Activated naive CD4-positive, alpha-beta T cell (primary cell): ENCODE data around the gene HPS3.
"Not testable (repeated sequence)": the region's sequence is repeated elsewhere in the genome, so short reads cannot be mapped to it uniquely, and the experiment has no call there.

Experiments
- DNase-seq, 4 experiments: peaks; one replicate each; lab custom pipeline; 2025; lab: John Stamatoyannopoulos, UW

Gene HPS3

DNA sequence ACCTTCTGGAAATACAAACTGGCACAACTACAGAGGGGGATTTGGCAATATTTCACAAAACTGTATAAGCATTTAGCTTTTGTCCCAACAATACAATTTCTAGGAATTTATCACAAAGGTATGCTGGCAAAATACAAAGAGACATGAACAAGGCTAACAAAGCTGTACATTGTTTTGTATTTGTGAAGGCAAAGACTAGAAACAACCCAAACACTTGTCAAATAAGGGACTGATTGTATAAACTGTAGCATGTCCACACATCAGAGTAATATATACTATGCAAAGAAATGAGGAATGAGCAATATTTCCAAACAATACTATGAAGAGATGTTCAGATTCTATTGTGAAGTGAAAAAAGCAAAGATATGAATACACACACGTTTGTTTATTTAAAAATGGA, 65.8 kb downstream of the HPS3 start:
- DNase-seq: no peak

DNA sequence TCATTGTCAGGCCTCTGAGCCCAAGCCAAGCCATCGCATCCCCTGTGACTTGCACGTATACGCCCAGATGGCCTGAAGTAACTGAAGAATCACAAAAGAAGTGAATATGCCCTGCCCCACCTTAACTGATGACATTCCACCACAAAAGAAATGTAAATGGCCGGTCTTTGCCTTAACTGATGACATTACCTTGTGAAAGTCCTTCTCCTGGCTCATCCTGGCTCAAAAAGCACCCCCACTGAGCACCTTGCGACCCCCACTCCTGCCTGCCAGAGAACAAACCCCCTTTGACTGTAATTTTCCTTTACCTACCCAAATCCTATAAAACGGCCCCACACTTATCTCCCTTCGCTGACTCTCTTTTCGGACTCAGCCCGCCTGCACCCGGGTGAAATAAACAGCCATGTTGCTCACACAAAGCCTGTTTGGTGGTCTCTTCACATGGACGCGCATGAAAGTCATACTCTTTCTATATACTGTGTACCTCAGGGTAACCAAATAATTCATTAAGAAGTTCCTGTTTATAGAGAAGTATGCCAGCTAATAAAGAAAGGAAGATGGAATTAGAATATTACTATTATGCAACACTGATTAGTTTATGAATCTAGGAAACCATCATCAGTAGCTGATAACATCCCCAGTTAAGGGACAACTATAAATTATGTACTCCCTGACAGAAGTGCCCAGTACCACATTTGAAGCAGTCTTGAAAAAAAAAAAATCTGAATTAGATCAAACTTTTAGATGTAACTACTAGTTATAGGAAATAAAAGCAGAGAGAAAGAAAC, 67.6 kb downstream of the HPS3 start:
- DNase-seq: not testable (repeated sequence)

DNA sequence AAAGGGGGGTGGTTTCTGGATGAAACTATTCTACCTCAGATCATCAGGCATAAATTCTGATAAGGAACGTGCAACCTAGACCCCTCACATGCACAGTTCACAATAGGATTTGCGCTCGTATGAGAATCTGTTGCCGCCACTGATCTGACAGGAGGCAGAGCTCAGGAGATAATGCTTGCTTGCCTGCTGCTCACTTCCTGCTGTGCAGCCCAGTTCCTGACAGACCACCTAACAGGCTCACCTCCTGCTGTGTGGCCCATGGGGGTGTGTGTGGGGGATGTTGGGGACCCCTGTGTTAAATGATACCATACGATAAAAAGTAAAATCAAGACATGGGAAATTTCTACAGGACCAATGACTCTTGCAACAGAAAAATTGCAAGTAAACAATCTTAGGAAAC, 68.2 kb downstream of the HPS3 start:
- DNase-seq: no peak

DNA sequence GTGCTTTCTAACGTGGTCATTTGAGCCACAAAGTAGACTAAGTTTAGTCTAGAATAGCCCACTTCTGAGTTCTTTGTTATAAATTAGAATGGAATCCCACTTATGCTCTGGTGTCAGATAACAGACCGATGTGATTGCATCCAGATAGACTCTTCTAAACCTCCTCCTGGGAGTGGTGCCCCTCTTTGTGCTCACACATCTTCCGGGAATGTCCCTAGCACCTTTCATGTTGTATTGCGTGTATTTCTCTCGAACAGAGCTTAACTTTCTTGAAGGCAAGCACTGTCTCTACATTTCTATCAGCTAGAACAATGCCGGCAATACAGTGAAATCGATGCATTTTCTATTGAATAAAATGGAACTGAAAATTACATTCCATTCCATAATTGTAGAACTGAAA, 69.2 kb downstream of the HPS3 start:
- no peak for DNase-seq

DNA sequence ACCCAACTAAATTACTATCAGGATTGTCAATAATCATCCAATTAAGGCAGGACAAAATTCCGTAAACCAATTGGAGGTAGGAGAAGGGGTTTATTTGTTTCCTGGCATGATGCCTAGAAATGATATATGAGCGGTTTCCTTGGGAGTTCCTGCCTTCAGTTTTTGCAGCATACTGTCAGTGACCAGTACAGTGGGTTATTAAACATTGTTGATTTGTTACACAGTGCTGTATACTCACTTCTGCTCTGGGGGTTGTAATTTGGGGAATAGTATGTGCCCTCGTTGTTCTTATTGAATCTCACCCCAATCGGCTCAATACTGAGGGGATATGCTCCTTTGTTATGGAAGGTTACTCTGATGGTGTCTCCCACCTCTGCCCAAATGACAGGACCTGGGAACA, 70.0 kb downstream of the HPS3 start:
- no peak for DNase-seq

DNA sequence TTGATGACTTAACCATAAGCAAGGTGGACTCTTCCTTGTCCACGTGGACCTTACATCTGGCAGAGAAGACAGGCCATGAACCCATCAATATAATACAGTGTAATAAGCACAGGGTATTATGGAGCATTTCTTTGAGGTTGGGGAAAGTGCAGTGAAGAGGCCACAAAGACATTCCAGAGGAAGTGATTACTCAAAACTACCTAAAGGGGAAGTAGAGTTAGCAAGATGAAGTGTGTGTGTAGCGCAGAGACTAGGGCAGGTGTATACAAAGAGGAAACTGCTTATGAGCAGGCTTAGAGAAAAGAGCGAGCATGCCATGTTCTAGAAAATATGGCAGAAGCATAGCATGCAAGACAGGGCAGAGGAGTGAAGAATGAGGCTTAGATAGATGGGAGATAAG, 74.3 kb downstream of the HPS3 start:
- DNase-seq: no peak

DNA sequence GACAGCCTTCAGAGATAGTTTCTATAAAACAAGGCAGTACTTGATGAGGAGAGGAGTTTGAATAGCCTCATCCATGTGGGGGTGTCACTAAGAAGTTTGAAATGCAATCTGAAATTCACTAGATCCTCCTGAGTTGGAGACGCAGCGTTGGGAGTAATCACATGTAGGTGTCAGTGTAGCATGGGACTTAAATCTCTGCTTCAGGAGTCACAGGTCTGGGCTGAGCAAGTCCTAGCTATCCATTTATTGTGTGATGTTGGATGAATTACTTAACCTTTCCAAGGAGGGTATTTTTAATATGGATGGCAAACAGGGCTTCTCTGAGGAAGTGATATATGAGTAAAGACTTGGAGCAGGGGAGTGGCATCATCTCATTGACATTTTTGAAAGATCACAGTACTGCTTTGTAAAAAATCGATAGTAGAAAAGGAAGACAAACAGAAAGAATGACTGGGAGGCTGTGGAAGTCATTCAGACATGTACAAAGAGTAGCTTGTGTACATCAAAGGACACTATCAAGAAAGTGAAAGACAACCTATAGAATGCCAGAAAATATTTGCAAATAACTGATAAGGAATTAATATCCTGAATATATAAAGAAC, 75.1 kb downstream of the HPS3 start:
- no peak for DNase-seq

DNA sequence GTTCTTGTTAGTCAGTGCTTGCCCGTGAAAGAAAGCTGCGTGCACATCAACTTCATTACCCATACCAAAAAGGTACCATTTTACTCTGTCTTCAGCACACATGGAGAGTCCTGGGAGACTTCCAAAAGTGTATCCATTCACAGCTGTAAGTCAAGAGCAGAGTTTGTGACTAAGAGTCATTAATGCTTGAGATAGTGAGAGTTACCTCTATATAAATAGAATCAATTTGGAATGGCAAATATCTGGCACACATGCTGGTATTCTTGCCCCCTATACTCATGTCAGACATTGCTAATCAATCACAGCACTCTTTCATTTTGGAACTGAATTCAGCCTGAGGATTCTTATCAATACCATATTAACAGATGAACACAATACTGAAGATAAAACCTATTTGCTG, 78.0 kb downstream of the HPS3 start:
- no peak for DNase-seq

DNA sequence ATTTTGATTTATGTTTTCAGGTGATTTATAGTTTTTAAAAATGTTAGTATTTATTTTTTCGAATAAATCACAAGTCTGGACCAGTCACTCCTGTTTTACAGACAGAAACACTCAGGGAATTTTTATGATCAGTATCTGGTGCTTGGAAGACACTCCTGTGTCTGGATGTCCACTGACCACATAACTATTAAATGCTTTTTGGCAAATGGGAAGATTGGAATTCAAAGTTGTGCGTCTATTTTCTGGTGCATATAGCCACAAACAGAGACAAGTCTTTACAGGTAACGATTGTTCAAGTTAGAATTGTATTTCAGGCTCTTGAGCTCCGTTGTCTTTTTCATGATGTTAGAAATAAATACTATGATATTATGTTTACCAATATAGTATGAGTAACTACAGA, 80.0 kb downstream of the HPS3 start:
- no peak for DNase-seq

DNA sequence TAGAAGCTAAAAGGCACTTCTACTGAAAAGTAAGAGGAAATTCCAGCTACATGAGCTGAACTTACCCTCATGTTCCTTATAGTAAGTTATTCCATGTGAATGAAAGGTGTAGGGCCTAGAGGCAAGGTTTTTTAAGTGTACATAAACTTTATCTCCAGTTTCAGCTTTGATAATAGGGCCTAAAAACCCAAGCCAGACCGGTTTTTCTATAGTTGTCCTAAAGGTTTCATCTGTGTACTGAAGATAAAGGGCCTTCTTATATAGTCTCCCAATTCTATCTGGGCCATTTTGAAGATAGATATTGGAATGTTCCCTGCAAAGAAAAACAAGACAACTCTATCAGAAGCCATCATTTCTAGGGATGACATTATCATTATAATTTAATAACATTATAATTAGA, 82.9 kb downstream of the HPS3 start:
- no peak for DNase-seq

DNA sequence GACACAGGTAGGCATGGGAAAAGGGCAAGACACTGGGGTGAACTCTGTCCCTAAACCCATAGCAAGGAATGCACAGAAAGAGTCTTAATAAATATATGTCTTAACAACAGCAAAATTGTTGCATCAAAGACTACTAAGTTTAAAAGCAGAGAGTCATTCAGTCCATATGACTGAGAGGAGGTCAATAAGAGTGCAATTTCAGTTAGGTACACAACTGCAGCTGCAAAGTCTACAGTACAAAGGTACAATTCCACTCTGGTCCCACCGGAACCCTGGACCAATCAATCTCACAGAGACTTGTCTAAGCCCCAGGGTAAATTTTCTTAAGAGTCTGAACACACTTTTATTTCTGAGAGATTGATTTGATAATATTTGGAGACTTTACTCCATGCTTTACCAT, 85.3 kb downstream of the HPS3 start:
- no peak for DNase-seq

DNA sequence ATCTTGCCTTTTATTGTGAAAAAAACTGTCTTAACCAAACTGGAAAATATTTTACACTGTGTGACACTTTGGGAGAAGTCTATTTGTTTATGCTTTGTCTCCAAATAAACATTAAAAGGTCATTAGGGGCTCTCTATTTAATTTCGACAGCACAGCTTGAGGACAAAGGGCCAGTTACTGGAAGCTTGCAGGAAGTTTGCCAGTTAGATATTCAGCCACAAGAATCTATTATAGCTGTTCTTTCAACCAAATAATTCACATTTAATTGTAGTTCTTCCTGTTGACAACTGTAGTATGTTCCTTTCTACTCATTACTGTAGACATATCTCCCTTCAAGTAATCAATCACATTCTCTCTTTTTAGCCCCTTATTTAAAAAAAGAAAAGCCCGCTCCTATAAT, 86.1 kb downstream of the HPS3 start:
- DNase-seq: no peak

DNA sequence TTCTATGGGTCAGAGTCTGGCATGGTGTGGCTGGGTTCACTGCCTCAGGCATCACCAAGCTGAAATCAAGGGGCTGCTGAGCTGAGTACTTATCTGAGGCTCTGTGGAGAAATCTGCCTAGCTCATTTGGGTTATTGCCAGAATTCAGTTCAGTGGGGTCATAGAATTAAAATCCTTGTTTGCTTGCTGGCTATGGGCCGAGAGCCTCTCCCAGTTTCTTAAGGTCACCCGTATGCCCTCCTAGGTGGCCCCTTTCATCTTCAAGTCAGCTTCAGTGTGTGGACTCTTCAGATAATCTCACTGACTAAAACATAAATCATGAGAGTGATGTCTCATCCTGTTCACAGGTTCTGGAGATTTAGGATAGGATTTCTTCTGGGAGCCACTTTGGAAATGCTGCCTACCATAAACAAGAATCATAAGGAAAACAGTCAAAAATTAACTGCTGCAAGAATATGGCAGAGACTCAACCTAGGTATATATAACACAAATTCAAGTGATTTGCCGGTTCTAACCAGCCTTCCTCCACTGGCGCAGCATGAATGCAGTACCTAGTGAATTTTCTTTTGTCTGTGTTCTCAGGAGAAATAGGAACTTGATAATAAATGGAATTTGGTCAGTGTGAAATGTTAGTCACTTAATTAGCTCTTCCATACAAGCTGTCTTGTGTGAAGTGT, 86.9 kb downstream of the HPS3 start:
- no peak for DNase-seq

DNA sequence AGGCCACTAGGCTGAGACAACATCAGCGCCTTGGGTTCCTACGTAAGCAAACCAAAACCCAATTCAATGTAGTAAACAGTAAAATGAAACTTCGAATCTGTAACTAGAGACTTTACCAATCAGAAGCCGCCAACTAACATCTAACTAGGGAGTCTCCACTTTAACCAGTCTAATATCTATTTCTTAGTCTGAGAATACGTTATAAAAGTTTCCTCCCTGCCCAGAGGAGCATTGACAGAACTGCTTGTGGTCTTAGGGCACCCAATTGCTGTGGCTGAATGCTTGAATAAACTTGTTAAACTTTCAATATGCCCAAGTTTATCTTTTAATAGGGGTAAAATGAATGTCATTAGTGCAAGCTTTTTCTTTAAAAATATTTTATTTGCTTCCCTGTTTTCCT, 87.9 kb downstream of the HPS3 start:
- no peak for DNase-seq

DNA sequence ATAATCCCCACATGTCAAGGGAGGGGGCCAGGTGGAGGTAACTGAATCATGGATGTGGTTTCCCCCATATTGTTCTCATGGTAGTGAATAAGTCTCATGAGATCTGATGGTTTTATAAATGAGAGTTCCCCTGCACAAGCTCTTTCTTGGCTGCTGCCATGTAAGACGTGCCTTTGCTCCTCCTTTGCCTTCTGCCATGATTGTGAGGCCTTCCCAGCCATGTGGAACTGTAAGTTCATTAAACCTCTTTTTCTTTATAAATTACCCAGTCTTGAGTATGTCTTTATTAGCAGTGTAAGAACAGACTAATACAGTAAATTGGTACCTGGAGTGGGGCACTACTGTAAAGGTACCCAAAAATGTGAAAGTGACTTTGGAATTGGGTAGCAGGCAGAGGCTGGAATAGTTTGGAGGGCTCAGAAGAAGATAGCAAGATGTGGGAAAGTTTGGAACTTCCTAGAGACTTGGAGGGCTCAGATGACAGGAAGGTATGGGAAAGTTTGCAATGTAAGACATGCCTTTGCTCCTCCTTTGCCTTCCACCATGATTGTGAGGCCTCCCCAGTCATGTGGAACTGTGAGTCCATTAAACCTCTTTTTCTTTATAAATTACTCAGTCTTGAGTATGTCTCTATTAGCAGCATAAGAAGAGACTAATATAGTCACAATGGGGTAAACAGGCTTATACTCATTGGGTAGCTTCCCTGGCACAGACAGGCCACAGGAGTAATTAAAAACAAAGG, 90.1 kb downstream of the HPS3 start:
- DNase-seq: not testable (repeated sequence)

DNA sequence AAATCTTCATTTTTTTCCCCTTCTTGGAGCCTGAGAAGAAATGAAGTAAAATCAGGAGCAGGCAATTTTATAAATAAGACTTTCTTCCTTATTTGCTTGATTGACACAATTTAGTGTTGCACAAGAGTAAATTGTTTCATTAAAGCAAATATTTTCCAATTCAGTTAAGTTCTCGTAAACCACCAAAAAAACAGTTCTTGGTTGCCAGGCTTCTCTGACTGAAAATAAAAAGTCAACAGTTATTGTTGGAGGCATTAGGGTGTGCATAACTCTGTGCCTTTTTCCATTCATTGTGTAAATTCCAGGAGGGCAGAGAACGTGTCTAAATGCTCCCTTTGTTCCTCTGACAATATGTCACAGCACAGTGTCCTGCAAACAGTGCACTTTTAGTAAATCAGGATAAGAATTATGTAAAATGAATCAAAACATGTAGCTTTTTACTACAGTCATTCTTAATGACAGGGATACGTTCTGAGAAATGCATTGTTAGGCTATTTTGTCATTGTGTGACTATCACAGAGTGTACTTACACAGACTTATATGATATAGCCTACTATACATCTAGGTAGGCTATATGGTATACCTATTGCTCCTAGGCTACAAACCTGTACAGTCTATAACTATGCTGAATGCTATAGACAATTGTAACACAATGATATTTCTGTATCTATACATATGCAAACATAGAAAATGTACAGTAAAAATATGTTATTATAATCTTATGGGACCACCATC, 92.5 kb downstream of the HPS3 start, which contains the start of gene CP:
CP (minus strand) TSS at position 47 of the 735 bp plus-strand sequence; CDS start at position 10, 37 bp downstream.
- no peak for DNase-seq
